Esophagus muscularis mucosa (tissue), 3 donors: ENCODE measurements around the gene SLC40A1.

Experiments
- CTCF ChIP-seq, 3 experiments: fragments of 200-600 bp in 2 of 3; fragments of 450-650 bp in 1 of 3; sonication (generic) in 2 of 3; IDR thresholded peaks; one replicate each; pipeline ENCODE4 v1.5.1; 2017 to 2019; ENCODE audit warnings: antibody characterized with exemption in 3 of 3, mild to moderate bottlenecking in 2 of 3, moderate library complexity in 1 of 3
- POLR2A ChIP-seq: fragments of 450-650 bp; IDR thresholded peaks from one replicate; pipeline ENCODE4 v1.6.1; 2017; ENCODE audit warnings: antibody characterized with exemption, moderate library complexity, mild to moderate bottlenecking, low read depth

DNA sequence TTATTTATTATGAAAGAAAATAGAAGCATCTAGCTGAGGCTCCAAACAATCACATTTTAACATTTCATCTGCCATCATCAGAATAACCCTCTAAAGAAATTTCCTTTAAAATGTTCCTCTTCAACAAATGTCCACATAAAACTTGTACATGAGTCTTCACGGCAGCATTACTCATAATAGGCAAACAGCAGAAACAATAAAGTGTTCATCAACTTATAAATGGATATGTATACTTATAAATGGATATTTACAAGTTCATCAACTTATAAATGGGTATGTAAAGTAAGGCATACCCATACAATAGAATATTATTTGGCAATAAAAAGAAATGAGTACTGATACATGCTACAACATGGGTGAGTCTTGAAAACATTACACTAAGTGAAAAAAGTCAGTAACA is 47.2 kb upstream of the SLC40A1 start:
- TF ChIP-seq POLR2A, result no peak
- no peak for TF ChIP-seq CTCF (IDR thresholded peaks at IDR 0.05)
